Amygdala (tissue), 56 donors: ENCODE measurements around the gene CEP85L.
"Not testable (repeated sequence)": the region's sequence is repeated elsewhere in the genome, so short reads cannot be mapped to it uniquely, and the experiment has no call there.

ENCODE experiments used
- DNase-seq, 56 donors: peaks; one replicate each; lab custom pipeline; 2025; lab: John Stamatoyannopoulos, UW

Gene CEP85L

GRCh38 chr6:118464620-118465019, 186.8 kb downstream of the CEP85L start:
- DNase-seq = no peak

- no peak for DNase-seq
Measured at GRCh38 chr6:118460958-118461470, 190.4 kb downstream of the CEP85L start.

GRCh38 chr6:118456982-118457381, 194.4 kb downstream of the CEP85L start:
- DNase-seq = no peak

- DNase-seq = no peak
Measured at GRCh38 chr6:118451839-118452238, 199.6 kb downstream of the CEP85L start.

GRCh38 chr6:118444796-118445195, 206.6 kb downstream of the CEP85L start:
- no peak for DNase-seq

GRCh38 chr6:118436482-118436881, 214.9 kb downstream of the CEP85L start:
- DNase-seq = no peak

GRCh38 chr6:118434147-118434546, 217.2 kb downstream of the CEP85L start:
- DNase-seq = not testable (repeated sequence)

- DNase-seq = not testable (repeated sequence)
Measured at GRCh38 chr6:118421312-118421711, 230.1 kb downstream of the CEP85L start.

GRCh38 chr6:118419448-118420394, 231.7 kb downstream of the CEP85L start:
- no peak for DNase-seq
